A549 (cell line): ENCODE data around the gene GAGE13. TPM values are rescaled to one million over a fixed set of nuclear protein-coding genes. Genes with fewer than 3 reads are reported as not detected.
"Not testable (repeated sequence)": the region's sequence is repeated elsewhere in the genome, so short reads cannot be mapped to it uniquely, and the experiment has no call there.

ENCODE experiments used
- ATAC-seq, 2 experiments: fragments of 200-7000 bp in 1 of 2; fragments of >200 bp in 1 of 2; cut with Nextera tagmentation in 1 of 2; cut with Tn5 transposase in 1 of 2; 3 replicates each; pipeline versions ENCODE4 v1.8.0 to v1.9.1; 2018 to 2020; ENCODE audit warnings: mild to moderate bottlenecking in 1 of 2, moderate library complexity in 1 of 2
- CTCF ChIA-PET: fragments of 300-600 bp; sonication (Branson Sonifier 250); formaldehyde crosslinking; extraction: SDS; loops from one replicate; lab custom pipeline; 2021; ENCODE audit warnings: antibody characterized with exemption, inconsistent platforms; lab: Yijun Ruan, JAX
- POLR2A ChIA-PET: fragments of 350-600 bp; formaldehyde crosslinking; extraction: SDS; loops from one replicate; lab custom pipeline; 2021; ENCODE audit warnings: antibody characterized with exemption, inconsistent platforms; lab: Yijun Ruan, JAX
- DNase-seq, 2 experiments: peaks; one replicate each; pipeline versions ENCODE4 v3.0.0 to v3.0.0-alpha.2; 2011 to 2016; ENCODE audit warnings: low read depth in 1 of 2, low spot score in 1 of 2
- FAIRE-seq: peaks from 2 replicates; lab custom pipeline; 2011; peaks lifted over from hg19 to GRCh38; lab: Jason Lieb, UNC
- H3K27ac ChIP-seq, 2 experiments: fragments of >200 bp; sonication (Bioruptor Twin); formaldehyde crosslinking; 3 replicates each; pipeline ENCODE4 v1.5.1; 2016 to 2017
- H3K4me1 ChIP-seq: fragments of >200 bp; sonication (Bioruptor Twin); formaldehyde crosslinking; 3 replicates; pipeline ENCODE4 v1.6.1; 2016
- H3K4me2 ChIP-seq: fragments of >200 bp; sonication (Bioruptor Twin); formaldehyde crosslinking; 3 replicates; pipeline ENCODE4 v1.6.1; 2016
- H3K4me3 ChIP-seq: fragments of >200 bp; sonication (Bioruptor Twin); formaldehyde crosslinking; 3 replicates; pipeline ENCODE4 v1.5.1; 2016
- H3K9me3 ChIP-seq: fragments of >200 bp; sonication (Bioruptor Twin); formaldehyde crosslinking; 3 replicates; pipeline ENCODE4 v1.6.1; 2016
- ATOH8 ChIP-seq: fragments of 250-450 bp; sonication (Bioruptor Pico); IDR thresholded peaks from 2 replicates; pipeline ENCODE4 v1.5.0; 2020; ENCODE audit warnings: low read depth, mild to moderate bottlenecking, moderate library complexity
- BHLHE40 ChIP-seq: IDR thresholded peaks from 2 replicates; pipeline ENCODE4 v1.6.1; 2012; ENCODE audit warnings: low read depth, low read length, inconsistent platforms
- E2F6 ChIP-seq: IDR thresholded peaks from 2 replicates; pipeline ENCODE4 v1.6.1; 2012; ENCODE audit warnings: low read depth, borderline replicate concordance
- FOSB ChIP-seq: fragments of 250-450 bp; sonication (Bioruptor Pico); IDR thresholded peaks from 2 replicates; pipeline ENCODE4 v1.5.0; 2020; ENCODE audit warnings: mild to moderate bottlenecking, moderate library complexity
- HDAC2 ChIP-seq: fragments of 200-600 bp; sonication (generic); IDR thresholded peaks from 2 replicates; pipeline ENCODE4 v1.6.1; 2016
- HEYL ChIP-seq: fragments of 250-450 bp; sonication (Bioruptor Pico); IDR thresholded peaks from 2 replicates; pipeline ENCODE4 v1.8.0; 2021; ENCODE audit warnings: mild to moderate bottlenecking, moderate library complexity
- HOXA7 ChIP-seq: fragments of 250-450 bp; sonication (Bioruptor Pico); IDR thresholded peaks from 2 replicates; pipeline ENCODE4 v1.5.0; 2020; ENCODE audit warnings: mild to moderate bottlenecking, moderate library complexity
- NR3C1 ChIP-seq: fragments of >200 bp; sonication (Bioruptor Twin); formaldehyde crosslinking; IDR thresholded peaks from 3 replicates; pipeline ENCODE4 v1.6.1; 2017
- POLR2A ChIP-seq: IDR thresholded peaks from 2 replicates; pipeline ENCODE4 v1.6.1; 2012; ENCODE audit warnings: mild to moderate bottlenecking, low read length
- RARB ChIP-seq: fragments of 250-450 bp; sonication (Bioruptor Pico); IDR thresholded peaks from 2 replicates; pipeline ENCODE4 v1.8.0; 2021; ENCODE audit warnings: mild to moderate bottlenecking, moderate library complexity
- RFX5 ChIP-seq: fragments of 450-650 bp; IDR thresholded peaks from 2 replicates; pipeline ENCODE4 v1.7.1; 2014; ENCODE audit warnings: antibody characterized with exemption, mild to moderate bottlenecking, moderate library complexity
- SREBF2 ChIP-seq: fragments of 450-650 bp; IDR thresholded peaks from 2 replicates; pipeline ENCODE4 v1.6.1; 2014; ENCODE audit warnings: mild to moderate bottlenecking, moderate library complexity
- TFCP2L1 ChIP-seq: fragments of 250-450 bp; sonication (Bioruptor Pico); IDR thresholded peaks from 2 replicates; pipeline ENCODE4 v1.5.0; 2021; ENCODE audit warnings: mild to moderate bottlenecking
- ZC3H11A ChIP-seq: fragments of 450-650 bp; IDR thresholded peaks from 2 replicates; pipeline ENCODE4 v1.6.1; 2014; ENCODE audit warnings: antibody characterized with exemption, mild to moderate bottlenecking
- WGBS: methylation state at CpG from one replicate; pipeline ENCODE4 v1.1.6; 2017; ENCODE audit errors: missing lambda C conversion rate; 5-methylcytosine and 5-hydroxymethylcytosine counted together
- polyA plus RNA-seq, 4 experiments: library from polyadenylated mRNA; depleted of rRNA in 3 of 4; stranded (reverse); fragments of >200 nt; fragmentation: RNase III in 1 of 4; extraction: RNeasy Plus Mini Kit Qiagen cat#74134 plus additional on column Dnase treatment in 1 of 4; gene quantifications; 2 replicates in 3 of 4; 3 replicates in 1 of 4; pipeline ENCODE4 v1.2.3, GENCODE V29; 2011 to 2017
- TF ChIP-seq, protein P1 (sequence below): fragments of >200 bp; sonication (Bioruptor Twin); formaldehyde crosslinking; IDR thresholded peaks from 2 replicates; pipeline ENCODE4 v1.6.1; 2016
- TF ChIP-seq, protein P2 (sequence below): fragments of 150-350 bp; IDR thresholded peaks from 2 replicates; pipeline ENCODE4 v1.6.1; 2014; ENCODE audit warnings: low read depth, mild to moderate bottlenecking, low read length
- TF ChIP-seq, protein P3 (sequence below): fragments of 250-450 bp; sonication (Bioruptor Pico); IDR thresholded peaks from 2 replicates; pipeline ENCODE4 v1.5.0; 2021; ENCODE audit warnings: mild to moderate bottlenecking, moderate library complexity, borderline replicate concordance

Gene GAGE13
- polyA plus RNA-seq, 2 of the 4 experiments (the other 2 are of a cell fraction), result not detected

- DNase-seq (no peak), ATAC-seq (no peak), FAIRE-seq (no peak)
- Histone ChIP-seq H3K4me1 (no peaks in the 10 kb centered on the region), H3K9me3 (no peaks in the 10 kb centered on the region), H3K4me2 (no peak overlapping the region), H3K4me3 (no peak overlapping the region), H3K27ac (no peak overlapping the region)
- no peak for TF ChIP-seq FOSB (CRISPR knock-in tag)
- no peak for TF ChIP-seq HDAC2
- POLR2A ChIA-PET, result no interaction called here
- CTCF ChIA-PET, result interaction anchor here (1.1 kb wide), 1 partner anchor 19 kb away, joined by 3 read pairs; no protein-coding TSS in a partner anchor
- 80% methylated on average over 18 of the region's 18 CpGs for WGBS
Observed at GRCh38 chrX:49310371-49310770, 21.0 kb upstream of the GAGE13 start.

DNA sequence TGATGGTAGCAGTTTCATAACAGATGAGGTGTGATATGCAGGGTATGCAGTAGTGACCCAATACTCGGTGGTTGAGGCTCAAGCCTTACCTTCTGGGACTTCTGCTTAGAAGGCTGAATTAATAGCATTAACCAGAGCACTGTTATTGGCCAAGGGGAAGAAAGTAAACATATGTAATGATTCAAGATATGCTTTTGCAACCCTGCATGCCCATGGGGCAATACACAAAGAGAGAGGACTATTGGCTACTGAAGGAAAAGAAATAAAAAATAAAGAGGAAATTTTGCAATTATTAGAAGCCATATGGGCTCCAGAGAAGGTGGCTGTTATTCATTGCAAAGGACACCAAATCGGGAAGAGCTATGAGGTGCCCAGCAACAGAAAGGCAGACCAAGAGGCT, 19.2 kb upstream of the GAGE13 start:
- FAIRE-seq, result no peak
- POLR2A ChIA-PET, result no interaction called here
- no peak for TF ChIP-seq HOXA7 (CRISPR knock-in tag)
- no peak for TF ChIP-seq HEYL (CRISPR knock-in tag)
- no peak for TF ChIP-seq TFCP2L1 (CRISPR knock-in tag)
- no peak for TF ChIP-seq RARB (CRISPR knock-in tag)
- TF ChIP-seq, protein P1, sequence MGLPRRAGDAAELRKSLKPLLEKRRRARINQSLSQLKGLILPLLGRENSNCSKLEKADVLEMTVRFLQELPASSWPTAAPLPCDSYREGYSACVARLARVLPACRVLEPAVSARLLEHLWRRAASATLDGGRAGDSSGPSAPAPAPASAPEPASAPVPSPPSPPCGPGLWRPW, result no peak
- no peak for TF ChIP-seq BHLHE40
- no peak for TF ChIP-seq NR3C1
- TF ChIP-seq, protein P2, sequence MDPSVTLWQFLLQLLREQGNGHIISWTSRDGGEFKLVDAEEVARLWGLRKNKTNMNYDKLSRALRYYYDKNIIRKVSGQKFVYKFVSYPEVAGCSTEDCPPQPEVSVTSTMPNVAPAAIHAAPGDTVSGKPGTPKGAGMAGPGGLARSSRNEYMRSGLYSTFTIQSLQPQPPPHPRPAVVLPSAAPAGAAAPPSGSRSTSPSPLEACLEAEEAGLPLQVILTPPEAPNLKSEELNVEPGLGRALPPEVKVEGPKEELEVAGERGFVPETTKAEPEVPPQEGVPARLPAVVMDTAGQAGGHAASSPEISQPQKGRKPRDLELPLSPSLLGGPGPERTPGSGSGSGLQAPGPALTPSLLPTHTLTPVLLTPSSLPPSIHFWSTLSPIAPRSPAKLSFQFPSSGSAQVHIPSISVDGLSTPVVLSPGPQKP, result no peak
- TF ChIP-seq SREBF2, result no peak
- no peak for TF ChIP-seq FOSB (CRISPR knock-in tag)
- TF ChIP-seq E2F6, result no peak
- TF ChIP-seq POLR2A, result no peak
- TF ChIP-seq, all 56 proteins: peak for 0
- Histone ChIP-seq H3K4me3 (no peak overlapping the region), H3K4me1 (no peaks in the 10 kb centered on the region), H3K9me3 (no peaks in the 10 kb centered on the region), H3K4me2 (no peak overlapping the region), H3K27ac (no peak overlapping the region)
- DNase-seq (no peak), ATAC-seq (no peak)
- CTCF ChIA-PET, result no interaction called here
- 17% methylated on average over 2 of the region's 2 CpGs for WGBS

- Histone ChIP-seq H3K27ac (no peak overlapping the region), H3K4me2 (no peak overlapping the region), H3K4me3 (no peak overlapping the region), H3K4me1 (no peaks in the 10 kb centered on the region), H3K9me3 (no peaks in the 10 kb centered on the region)
- POLR2A ChIA-PET, result no interaction called here
- DNase-seq, result no peak
- WGBS, result 28% methylated on average over 4 of the region's 4 CpGs
- ATAC-seq, result no peak
- peak; percentile 7 for FAIRE-seq
- TF ChIP-seq RFX5, result no peak
- TF ChIP-seq ATOH8 (CRISPR knock-in tag), result no peak
- no peak for TF ChIP-seq HDAC2
- no peak for TF ChIP-seq ZC3H11A
- TF ChIP-seq, protein P3, sequence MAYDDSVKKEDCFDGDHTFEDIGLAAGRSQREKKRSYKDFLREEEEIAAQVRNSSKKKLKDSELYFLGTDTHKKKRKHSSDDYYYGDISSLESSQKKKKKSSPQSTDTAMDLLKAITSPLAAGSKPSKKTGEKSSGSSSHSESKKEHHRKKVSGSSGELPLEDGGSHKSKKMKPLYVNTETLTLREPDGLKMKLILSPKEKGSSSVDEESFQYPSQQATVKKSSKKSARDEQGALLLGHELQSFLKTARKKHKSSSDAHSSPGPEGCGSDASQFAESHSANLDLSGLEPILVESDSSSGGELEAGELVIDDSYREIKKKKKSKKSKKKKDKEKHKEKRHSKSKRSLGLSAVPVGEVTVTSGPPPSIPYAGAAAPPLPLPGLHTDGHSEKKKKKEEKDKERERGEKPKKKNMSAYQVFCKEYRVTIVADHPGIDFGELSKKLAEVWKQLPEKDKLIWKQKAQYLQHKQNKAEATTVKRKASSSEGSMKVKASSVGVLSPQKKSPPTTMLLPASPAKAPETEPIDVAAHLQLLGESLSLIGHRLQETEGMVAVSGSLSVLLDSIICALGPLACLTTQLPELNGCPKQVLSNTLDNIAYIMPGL (CRISPR knock-in tag), result no peak
- CTCF ChIA-PET, result no interaction called here
Observed at GRCh38 chrX:49316085-49316484, 15.3 kb upstream of the GAGE13 start.

DNA sequence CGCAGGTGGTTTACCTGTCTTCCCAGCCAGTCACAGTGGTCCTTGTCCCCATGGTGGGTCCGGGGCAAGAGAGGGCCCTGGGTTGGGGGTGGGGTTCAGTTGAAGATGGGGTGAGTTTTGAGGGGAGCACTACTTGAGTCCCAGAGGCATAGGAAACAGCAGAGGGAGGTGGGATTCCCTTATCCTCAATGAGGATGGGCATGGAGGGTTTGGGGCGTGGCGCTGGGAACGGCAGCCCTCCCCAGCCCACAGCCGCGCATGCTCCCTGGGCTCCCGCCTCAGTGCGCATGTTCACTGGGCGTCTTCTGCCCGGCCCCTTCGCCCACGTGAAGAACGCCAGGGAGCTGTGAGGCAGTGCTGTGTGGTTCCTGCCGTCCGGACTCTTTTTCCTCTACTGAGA, 9.6 kb upstream of the GAGE13 start, which contains the start of gene GAGE12J:
TSS of gene GAGE12J (plus strand) at position 301 of the 400 bp plus-strand sequence. CDS start 1,157 bp downstream, outside the sequence.
- H3K9me3 ChIP-seq, POLR2A ChIA-PET, H3K4me3 ChIP-seq, ATAC-seq, FAIRE-seq, H3K4me1 ChIP-seq, CTCF ChIA-PET, DNase-seq, H3K27ac ChIP-seq, H3K4me2 ChIP-seq: not testable (repeated sequence)
- no CpG with 5 or more reads among the region's 16 CpGs for WGBS

DNA sequence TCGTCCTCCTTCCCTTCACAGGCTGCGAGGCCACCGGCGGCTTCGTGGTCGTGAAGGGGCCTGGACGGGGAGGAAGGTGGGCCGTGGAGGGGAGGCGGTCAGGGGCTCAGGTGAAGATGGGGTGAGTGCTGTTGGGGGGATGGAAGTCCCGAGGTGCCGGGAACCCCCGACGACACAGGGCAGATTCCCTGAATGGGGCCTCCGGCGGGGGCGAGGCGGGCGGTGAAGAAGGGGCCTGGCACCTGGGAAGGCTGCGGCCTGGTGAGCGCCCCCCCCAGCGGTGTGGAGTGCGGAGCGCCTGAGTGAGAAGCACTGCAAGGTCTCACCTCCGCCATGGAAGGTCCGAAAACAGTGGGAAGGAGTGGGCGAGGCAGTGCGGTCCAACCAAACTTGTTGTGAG, 9.1 kb upstream of the GAGE13 start:
- H3K4me2 ChIP-seq, DNase-seq, FAIRE-seq, H3K4me1 ChIP-seq, H3K27ac ChIP-seq, CTCF ChIA-PET, H3K9me3 ChIP-seq, H3K4me3 ChIP-seq, POLR2A ChIA-PET, ATAC-seq: not testable (repeated sequence)
- WGBS, result no CpG with 5 or more reads among the region's 27 CpGs

DNA sequence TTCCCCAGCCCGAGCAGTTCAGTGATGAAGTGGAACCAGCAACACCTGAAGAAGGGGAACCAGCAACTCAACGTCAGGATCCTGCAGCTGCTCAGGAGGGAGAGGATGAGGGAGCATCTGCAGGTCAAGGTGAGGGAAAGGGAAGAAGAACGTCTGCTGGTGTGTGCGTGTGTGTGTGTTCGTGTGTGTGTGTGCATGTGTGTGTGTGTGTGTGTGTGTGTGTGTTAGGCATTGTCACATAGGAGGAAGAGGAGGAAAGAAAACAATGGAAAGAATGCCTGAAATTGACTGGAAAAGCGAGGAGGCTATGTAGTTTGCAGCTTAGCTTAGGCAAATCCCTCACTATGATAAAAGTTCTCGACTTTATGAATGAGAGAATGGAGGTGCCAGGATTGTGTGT, 7.6 kb upstream of the GAGE13 start:
- CTCF ChIA-PET, H3K4me1 ChIP-seq, H3K4me3 ChIP-seq, FAIRE-seq, ATAC-seq, H3K4me2 ChIP-seq, DNase-seq, H3K27ac ChIP-seq, POLR2A ChIA-PET, H3K9me3 ChIP-seq: not testable (repeated sequence)
- 40% methylated on average over 3 of the region's 7 CpGs for WGBS

GRCh38 chrX:49330421-49330820, 961 bp upstream of the GAGE13 start:
- H3K4me3 ChIP-seq, DNase-seq, H3K27ac ChIP-seq, CTCF ChIA-PET, ATAC-seq, H3K9me3 ChIP-seq, POLR2A ChIA-PET, H3K4me2 ChIP-seq, FAIRE-seq, H3K4me1 ChIP-seq: not testable (repeated sequence)
- 32% methylated on average over 6 of the region's 11 CpGs for whole genome bisulfite sequencing
